GM18502 (cell line): ENCODE data around the gene RAB7A.

ENCODE experiments used
- ATAC-seq: cut with Tn5 transposase; IDR thresholded peaks from one replicate; pipeline ENCODE4 v1.9.1; 2021; ENCODE audit warnings: mild to moderate bottlenecking; ENCODE audit not compliant: unreplicated experiment, poor library complexity

Gene RAB7A

DNA sequence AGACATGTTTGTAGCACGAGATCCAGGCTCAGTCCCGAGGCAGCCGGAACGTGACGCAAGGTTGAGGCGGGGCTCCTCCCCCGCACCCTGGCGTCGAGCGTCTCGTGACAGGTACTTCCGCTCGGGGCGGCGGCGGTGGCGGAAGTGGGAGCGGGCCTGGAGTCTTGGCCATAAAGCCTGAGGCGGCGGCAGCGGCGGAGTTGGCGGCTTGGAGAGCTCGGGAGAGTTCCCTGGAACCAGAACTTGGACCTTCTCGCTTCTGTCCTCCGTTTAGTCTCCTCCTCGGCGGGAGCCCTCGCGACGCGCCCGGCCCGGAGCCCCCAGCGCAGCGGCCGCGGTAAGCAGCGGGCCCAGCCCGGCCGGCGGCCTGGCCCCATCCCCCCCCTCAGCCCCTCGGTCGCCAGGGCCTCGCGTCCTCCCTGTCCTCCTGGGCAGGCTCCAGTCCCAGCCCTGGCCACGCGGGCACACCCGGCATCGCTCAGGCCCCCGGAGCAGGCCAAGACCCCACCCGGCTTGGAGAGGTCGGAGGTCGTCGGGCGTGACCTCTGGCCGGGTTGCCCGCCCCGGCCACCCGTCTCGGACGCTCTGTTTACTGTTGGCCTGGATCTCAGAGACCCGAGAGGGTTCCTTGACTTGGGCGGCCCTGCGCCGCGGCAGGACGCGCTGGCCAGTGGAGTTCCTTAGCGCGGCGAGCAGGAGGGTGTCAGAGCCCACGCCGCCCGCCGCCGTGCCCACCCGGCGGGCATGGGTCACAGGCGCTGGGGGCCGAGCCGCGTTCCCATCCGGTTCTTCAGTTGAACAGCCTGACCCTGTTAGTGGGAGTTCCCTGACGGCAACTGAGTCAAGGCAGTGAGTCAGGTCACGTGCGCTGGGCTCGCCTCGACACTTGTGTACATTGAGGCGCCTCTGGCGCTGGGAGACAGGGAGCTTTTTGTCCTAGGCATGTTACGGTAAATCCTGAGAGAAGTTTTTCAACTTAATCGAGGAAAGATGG is at the start of gene RAB7A:
Gene RAB7A (plus strand): TSS at position 161 of the 994 bp plus-strand sequence. CDS start 69,185 bp downstream, outside the sequence.
- ATAC-seq, result peak; percentile 93

- no peak for ATAC-seq
Observed at GRCh38 chr3:128679338-128679737, 46.6 kb upstream of the RAB7A start.

DNA sequence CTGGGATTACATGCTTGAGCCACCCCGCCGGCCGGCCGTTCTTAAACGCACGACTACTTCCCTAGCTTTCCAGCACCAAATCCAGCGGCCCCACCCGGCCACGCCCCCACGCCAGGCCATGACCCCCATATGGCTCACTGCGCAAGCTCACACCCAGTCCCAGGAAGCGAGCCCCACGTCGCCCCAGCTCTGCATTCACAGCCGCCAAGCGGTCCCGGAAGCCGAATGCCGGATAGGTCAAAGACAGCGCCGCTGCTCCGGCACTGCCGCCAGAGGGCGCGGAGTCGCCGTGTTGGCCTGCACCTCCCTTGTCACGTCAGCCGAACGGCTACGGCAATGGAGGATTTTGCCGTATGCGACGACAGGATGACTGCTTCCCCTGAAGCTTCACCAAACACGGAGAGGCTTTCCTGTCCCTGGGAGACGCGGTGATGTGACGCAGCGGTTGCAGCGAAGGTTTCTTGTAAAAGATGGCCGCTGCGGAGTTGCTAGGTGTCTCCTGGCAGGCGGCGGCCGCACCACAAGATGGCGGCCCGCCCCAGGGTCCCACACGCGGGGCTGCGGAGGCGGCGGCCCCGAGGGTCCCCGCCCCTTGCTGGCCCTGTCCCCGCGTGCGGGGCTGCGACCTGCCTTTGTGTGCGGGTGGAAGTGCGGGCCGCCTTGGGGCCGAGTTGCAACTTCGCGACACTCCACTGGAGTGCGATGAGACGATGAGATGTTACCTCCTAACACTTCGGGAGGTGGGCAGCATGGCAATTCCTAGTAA is 45.2 kb upstream of the RAB7A start:
- peak; percentile 95 for ATAC-seq

GRCh38 chr3:128681369-128681829 is 44.6 kb upstream of the RAB7A start:
- no peak for ATAC-seq

DNA sequence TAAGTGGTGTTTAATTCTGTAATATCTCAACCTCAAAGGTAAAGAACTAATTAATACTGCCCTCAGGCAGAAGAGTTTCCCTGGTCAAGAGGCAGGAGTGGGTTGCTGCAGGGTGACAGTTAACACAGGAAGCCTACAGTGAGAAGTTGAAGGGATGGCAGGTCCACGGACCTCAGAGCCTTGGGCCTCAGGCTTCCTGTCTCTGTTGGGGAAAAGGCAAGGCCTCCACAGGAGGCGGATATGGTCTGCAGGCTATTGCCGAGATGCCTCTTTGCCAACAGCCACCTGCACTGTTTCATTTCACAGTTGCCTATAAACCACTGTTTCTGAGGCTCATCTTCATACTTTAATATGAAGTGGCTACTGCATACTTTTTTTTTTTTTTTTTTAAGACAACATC is 42.0 kb upstream of the RAB7A start:
- ATAC-seq, result no peak

GRCh38 chr3:128684986-128685726 is 40.8 kb upstream of the RAB7A start:
- ATAC-seq, result no peak

DNA sequence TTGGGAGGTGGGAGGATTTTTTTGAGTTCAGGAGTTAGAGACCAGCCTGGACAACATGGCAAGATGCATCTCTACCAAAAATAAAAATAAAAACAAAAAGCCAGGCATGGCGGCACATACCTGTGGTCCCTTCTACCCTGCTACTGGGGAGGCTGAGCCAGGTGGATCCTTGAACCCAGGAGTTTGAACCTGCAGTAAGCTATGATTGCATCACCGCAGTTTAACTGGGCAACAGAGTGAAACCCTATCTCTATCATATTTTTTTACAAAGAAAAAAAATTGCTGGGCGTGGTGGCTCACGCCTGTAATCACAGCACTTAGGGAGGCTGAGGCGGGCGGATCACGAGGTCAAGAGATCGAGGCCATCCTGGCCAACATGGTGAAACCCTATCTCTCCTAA is 39.5 kb upstream of the RAB7A start:
- no peak for ATAC-seq

GRCh38 chr3:128689060-128689459 is 36.9 kb upstream of the RAB7A start:
- ATAC-seq, result no peak

GRCh38 chr3:128693696-128694095 is 32.3 kb upstream of the RAB7A start:
- ATAC-seq, result no peak

DNA sequence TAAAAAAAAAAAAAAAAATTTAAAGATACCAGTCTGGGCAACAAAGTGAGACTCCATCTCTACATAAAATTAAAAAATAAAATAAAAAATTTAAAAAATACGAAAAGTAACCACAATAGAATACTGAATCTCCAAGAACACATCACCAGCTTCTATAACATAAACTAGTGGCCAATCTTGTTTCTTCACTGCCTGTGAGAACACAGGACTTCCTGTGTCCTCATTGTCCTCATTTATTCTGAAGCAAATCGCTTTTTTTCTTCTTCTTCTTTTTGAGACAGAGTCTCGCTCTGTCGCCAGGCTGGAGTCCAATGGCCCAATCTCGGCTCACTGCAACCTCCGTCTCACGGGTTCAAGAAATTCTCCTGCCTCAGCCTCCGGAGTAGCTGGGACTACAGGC is 28.6 kb upstream of the RAB7A start:
- ATAC-seq, result no peak

DNA sequence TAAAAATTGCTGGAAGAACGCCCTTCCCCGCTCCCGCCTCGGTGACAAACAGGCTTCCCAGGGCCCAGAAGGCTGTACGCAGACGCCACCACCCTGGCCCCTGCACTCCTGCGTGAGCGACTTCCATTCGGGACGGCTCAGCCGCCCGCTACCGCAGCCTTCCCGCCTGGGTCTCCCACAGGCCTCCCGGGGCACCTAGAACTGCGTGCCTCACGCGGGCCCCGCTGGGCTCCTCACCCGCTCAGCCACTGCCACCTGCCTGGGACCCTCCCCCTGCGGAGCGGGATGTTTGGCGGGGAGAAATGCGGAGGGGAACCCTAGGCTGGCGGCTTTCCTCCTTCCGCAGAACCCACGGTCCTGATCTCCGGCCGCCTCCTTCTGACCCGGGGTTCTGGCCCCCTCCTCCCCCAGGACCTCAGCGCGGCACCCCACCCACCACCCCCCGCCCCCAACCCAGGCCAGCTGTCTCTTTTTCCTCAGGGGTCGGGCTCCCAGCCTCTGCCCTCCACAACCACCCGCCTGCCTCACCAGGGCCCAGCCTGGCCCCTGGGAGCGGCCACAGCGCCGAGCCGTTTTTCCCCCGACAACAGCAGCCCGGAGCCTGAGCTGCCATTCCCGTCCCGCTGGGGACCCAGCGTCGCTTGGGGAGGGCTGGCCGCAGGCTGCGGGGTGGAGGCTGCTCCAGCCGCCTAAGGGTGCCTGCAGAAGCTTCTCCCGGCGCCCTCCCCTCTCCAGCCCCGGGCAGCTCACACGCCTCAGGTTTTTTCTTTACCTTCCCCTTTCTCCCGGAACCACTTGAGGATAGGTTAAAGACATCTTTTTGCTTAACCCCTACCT is 27.6 kb upstream of the RAB7A start:
- no peak for ATAC-seq

DNA sequence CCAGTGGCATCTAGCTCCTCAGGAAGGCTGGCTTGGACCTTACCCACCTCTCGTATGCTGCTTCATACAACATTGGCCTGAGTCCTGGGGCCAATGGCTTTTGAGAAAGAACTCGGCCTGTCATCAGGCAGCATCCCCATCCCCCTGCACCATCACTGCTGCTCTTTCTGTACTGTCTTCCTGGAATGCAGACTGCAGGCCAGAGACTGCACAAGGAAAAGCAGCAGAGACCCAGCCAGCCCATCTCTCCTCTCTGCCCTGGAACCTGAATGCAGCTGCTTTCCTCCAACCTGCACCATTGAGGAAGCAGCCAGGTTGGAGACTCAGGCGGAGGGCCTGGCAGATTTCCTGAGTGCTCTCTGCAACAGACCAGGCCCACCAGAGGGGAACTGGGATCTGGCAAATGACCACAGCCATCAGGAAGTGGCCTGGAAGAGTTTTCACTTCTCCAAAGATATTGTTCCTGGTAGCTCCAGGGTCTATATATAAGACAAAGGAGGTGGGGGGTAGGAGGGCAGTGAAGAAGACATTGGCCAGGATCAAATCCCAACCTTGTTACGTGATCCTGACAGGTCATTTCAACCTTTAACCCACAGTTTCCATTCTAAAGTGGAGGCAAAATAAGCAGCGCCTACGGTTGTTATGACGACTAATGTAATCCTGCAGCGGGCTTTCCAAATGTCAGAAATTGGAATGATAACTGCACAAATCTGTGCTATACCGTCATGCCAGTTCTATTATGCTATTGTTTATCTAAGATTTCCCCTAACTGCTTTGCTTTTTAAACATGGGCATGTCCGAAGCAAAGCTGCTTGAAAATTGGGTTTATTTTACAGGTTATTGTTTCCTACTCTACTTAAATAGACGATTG is 24.4 kb upstream of the RAB7A start:
- no peak for ATAC-seq

DNA sequence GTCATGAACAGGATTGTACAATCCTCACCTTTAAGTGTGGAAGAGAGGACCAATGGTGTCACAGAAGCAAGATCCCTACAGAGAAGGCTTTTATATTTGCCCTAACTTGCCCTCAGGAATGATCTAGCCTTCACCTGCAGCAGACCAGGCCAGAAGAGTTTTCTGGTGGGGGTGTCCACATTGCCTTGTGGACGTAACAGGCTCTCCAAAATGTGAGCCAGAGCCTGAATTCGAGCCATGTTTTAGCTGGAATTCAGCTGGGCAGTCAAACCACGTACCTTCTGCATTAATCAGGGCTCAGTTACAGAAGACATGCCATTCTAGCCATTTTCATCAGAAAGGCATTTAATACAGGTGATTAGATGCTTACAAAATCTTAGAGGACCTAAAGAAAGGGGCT is 23.6 kb upstream of the RAB7A start:
- no peak for ATAC-seq

GRCh38 chr3:128703561-128703960 is 22.4 kb upstream of the RAB7A start:
- no peak for ATAC-seq

DNA sequence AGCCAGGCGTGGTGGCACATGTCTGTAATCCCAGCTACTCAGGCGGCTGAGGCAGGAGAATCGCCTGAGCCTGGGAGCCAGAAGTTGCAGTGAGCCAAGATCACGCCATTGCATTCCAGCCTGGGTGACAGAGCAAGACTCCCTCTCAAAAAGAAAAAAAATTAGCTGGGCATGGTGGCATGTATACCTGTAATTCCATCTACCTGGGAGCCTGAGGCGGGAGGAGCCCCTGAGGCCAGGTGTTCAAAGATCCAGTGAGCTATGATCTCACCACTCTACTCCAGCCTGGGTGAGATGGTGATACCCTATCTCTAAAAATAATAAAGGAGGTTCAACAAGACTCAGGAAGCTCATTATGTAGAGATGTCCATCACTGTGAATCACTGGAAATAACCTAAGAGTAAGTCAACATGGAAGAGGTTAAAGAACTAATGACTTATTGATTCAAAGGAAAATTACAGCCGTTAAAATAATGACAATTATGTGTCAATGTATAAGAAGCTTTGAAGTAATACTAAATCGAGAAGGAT is 19.8 kb upstream of the RAB7A start:
- no peak for ATAC-seq

DNA sequence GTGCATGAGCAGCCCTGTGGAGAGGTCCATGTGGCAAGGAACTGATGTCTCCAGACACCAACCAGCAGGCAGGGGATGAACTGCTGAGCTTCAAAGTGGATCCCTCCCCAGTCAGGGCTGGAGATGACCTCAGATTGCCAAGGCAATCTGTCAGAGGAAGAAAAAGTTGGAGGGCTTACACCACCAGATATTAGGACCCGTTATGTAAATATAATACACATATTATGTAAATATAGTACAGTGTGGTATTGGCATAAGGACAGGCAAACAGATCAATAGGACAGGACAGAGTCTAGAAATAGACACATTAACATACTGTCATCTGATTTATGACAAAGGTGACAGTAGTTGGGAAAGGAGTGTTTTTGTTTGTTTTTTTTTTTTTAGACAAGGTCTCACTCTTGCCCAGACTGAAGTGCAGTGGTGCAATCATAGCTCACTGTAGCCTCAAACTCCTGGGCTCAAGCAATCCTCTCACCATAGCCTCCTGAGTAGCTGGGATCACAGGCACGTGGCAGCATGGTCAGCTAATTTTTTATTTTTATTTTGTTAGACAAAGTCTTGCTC is 18.0 kb upstream of the RAB7A start:
- no peak for ATAC-seq

DNA sequence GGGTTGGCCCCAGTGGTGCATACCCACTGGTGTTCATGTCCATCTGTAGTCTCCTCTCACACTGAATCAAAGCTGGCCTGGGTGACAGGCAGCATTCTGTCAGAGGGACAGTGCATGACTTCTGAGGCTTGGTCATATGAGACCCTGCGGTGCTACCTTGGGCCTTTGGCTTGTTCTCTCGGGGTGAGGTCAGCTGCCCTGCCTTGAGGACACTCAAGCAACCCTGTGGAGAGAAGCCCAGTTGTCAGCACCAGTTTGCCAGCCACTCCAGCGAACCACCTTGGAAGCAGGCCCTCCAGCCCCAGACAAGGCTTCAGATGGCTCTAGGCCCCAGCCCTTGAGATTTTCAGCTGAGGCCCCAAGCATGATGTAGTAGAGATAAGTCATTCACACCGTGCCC is 16.9 kb upstream of the RAB7A start:
- no peak for ATAC-seq
